CD4-positive, alpha-beta T cell treated with Interleukin-4 for 1 hour (primary cell): ENCODE results near the gene TP53BP2.
"Not testable (repeated sequence)": the region's sequence is repeated elsewhere in the genome, so short reads cannot be mapped to it uniquely, and the experiment has no call there.

Source experiments
- DNase-seq, 2 donors: peaks; one replicate each; pipeline ENCODE4 v3.0.0-alpha.2; 2020 to 2022

The TP53BP2 gene

GRCh38 chr1:223845810-223846682, at the start of gene TP53BP2:
Gene TP53BP2, minus strand, starts transcription at chr1:223845947. Its CDS starts 267 bp downstream, at chr1:223845680.
- peak; percentile 91 for DNase-seq

DNA sequence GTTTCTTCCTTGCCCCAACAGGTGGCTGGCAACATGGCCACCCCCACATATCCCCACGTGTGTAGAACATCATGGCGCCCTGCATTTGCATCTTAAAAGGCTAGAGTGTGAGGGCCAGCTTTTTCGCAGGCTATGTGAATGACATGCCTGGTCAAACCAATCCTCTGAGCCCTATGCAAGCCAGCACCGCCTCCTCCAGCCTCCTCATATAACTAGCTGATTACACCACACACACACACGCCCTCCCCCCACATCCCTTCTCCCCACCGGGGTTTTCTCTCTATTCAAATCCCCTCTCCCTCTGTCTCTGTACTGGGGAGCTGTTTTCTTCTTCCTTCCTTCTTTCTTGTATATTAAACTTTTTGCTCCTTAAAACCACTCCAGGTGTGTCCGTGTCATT, 44.7 kb upstream of the TP53BP2 start:
- DNase-seq: not testable (repeated sequence)

DNA sequence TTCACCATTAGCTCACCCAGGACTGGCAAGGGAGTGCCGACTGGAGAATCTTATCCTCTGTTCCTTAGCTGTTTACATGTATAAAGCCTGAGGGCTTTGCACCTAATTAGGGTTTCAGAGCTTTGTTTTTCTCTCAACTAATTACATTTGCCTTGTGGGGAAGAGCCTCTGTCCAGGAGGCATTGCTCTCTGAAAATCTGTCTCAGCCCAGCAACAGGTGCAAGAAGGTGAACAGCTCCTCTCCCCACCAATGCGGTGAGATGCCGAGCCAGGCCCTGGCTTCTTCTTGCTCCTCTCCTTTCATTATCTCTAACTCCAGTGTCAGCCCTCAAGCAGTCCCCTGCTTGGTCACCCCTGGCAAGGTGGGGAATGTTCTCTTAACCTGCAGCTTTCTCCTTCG, 43.6 kb upstream of the TP53BP2 start:
- not testable (repeated sequence) for DNase-seq

- no peak for DNase-seq
Measured at GRCh38 chr1:223887747-223888418, 42.1 kb upstream of the TP53BP2 start.

- no peak for DNase-seq
Measured at GRCh38 chr1:223886516-223886921, 40.8 kb upstream of the TP53BP2 start.

DNA sequence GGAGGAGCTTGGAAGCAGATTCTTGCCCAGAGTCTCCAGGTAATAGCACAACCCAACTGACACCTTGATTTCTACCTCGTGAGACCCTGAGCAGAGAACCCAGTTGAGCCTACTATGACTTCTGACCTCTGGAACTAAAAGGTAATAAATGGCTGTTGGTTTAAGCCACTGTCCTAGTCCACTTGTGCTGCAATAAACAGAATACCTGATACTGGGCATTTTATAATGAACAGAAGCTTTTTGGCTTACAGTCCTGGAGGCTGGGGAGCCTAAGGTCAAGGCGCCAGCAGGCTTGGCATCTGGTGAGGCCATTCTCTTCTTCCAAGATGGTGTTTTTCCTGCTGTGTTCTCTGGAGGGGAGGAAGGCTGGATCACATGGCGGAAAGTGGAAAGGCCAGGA, 39.9 kb upstream of the TP53BP2 start:
- DNase-seq: no peak

DNA sequence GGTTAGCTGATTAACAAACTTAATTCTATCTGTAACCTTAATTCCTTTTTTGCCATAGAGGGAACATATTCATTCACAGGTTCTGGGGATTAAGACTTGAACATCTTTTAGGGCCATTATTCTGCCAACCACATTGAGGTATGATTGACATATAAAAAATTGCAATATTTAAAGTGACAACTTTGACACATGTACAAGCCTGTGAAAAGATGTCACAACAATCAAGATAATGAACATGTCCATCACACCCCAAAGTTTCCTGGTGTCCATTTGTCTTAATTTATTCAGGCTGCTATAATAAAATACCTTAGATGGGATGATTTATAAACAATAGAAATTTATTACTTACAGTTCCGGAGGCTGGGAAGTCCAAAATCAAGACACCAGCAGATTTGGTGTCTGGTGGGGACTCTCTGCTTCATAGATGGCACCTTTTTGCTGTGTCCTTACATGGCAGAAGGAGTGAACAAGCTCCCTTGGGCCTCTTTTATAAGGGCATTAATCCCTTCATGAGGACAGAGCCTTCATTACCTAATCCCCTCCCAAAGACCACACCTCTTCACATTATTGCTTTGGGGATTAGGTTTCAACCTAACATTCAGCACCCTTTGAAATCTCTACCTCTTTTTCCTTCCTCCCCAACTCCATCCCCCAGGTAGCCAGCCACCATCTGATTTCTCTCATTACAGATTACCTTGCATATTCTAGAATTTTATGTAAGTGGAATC, 33.0 kb upstream of the TP53BP2 start:
- DNase-seq: no peak

DNA sequence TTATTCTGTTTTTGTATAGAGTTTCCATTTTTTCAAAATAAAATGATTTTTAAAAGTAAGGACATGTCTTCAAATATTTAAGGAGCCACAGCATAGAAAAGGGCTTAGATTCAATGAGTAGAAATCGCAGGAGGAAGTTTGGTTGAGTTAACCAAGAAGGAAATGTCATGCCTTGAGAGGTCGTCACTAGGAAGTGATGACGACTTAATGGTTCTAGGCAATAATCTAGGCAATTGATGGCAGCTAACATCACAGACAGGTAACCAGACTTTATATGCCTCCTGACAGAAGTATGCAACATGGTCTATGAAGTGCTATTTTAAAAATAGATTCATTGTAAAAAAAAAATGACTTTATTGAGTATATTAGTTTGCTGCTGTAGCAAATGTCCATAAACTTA, 32.1 kb upstream of the TP53BP2 start:
- no peak for DNase-seq

- DNase-seq: no peak
Measured at GRCh38 chr1:223876590-223876989, 30.8 kb upstream of the TP53BP2 start.

- no peak for DNase-seq
Measured at GRCh38 chr1:223873044-223873443, 27.3 kb upstream of the TP53BP2 start.

- DNase-seq: no peak
Measured at GRCh38 chr1:223872308-223872901, 26.7 kb upstream of the TP53BP2 start.

GRCh38 chr1:223870617-223871574, 25.1 kb upstream of the TP53BP2 start:
- DNase-seq: peak in 1 of 2 donors; percentile 51

DNA sequence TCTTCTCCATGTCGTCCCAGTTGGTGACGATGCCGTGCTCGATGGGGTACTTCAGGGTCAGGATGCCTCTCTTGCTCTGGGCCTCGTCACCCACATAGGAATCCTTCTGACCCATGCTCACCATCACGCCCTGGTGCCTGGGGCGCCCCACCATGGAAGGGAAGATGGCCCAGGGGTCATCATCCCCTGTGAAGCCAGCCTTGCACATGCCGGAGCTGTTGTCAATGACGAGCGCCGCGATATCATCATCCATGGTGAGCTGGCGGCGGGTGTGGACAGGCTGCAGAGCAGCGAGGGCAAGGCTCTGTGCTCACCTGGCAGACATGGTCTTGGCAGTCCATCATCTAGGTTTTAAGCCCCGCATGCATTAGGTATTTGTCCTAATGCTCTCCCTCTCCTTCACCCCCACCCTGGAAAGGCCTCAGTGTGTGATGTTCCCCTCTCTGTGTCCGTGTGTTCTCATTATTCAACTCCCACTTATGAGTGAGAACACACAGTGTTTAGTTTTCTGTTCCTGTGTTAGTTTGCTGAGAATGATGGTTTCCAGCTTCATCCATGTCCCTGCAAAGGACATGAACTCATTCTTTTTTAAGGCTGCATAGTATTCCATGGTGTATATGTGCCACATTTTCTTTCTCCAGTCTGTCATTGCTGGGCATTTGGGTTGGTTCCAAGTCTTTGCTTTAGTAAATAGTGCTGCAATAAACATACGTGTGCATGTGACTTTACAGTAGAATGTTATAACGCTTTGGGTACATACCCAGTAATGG, 19.0 kb upstream of the TP53BP2 start:
- DNase-seq: not testable (repeated sequence)

DNA sequence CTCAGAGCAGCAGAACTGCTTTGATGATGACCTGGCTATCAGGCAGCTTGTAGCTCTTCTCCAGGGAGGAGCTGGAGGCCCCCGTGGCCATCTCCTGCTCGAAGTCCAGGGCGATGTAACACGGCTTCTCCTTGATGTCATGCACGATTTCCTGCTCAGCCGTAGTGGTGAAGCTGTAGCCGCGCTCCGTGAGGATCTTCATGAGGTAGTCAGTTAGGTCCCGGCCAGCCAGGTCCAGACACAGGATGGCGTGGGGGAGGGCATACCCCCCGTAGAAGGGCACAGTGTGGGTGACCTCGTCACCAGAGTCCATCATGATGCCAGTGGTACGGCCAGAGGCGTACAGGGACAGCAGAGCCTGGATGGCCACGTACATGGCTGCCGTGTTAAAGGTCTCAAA, 18.3 kb upstream of the TP53BP2 start:
- no peak for DNase-seq

GRCh38 chr1:223861904-223862303, 16.2 kb upstream of the TP53BP2 start:
- no peak for DNase-seq

DNA sequence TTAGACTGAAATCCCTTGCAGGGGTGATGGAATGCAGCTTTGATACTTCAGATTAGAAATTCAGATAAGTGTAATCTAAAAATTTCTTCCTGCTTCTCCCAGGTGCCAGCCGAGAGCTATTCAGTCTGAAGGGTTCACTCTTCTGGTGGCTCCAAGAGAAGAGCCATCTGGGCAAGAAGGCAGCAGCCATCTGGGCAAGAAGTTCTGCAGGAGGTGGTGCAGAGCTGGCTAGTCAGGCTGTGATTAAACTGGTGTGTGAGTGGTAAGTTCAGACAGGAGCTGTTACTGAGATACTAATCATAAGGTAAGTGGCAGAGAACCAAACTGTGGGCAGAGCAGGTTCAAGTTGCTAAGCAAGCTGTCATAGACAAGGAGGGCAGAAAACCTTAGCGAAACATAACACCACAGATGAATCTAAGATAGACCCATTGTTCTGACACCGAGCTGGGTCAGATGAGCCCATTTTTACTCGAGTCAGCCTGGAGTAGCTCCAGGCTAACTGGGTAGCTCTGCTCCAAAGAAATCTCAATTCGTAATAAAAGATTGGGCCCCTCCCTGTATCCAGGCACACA, 14.4 kb upstream of the TP53BP2 start:
- no peak for DNase-seq

- DNase-seq: no peak
Measured at GRCh38 chr1:223859058-223859457, 13.3 kb upstream of the TP53BP2 start.

- DNase-seq: no peak
Measured at GRCh38 chr1:223856386-223856785, 10.6 kb upstream of the TP53BP2 start.

DNA sequence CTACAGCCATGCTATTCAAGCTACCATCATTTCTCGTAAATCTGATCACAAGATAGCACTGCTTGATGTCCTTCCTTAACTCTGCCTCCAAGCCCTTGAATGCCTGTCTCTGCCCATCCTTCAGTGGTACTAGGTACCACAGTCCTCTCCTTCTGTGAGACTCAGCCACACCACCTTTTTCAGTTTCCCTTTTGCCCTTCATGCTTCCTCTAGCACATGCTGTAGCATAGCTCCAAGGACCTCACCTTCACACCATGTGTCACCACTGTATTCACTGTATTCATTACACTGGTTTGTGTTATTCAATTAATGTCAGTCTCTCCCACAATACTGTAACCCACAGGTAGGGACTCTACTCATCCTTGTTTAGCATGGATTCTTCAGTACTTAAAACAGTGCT, 8.0 kb upstream of the TP53BP2 start:
- DNase-seq: no peak

GRCh38 chr1:223853275-223853674, 7.5 kb upstream of the TP53BP2 start:
- DNase-seq: no peak

- DNase-seq: no peak
Measured at GRCh38 chr1:223852337-223852736, 6.6 kb upstream of the TP53BP2 start.
